CD4-positive, alpha-beta memory T cell (primary cell): ENCODE data around the gene FGR. TPM values are rescaled to one million over a fixed set of nuclear protein-coding genes. Genes with fewer than 3 reads are reported as not detected.

Experiments
- CTCF ChIA-PET: fragments of 350-600 bp; sonication (Branson Sonifier 250); formaldehyde crosslinking; loops from one replicate; lab custom pipeline; 2021; ENCODE audit warnings: inconsistent platforms; ENCODE audit not compliant: partially characterized antibody; lab: Charles Lee
- POLR2A ChIA-PET: fragments of 350-600 bp; sonication (Branson Sonifier 250); formaldehyde crosslinking; loops from one replicate; lab custom pipeline; 2021; ENCODE audit not compliant: partially characterized antibody; lab: Charles Lee
- DNase-seq, 5 donors: peaks; one replicate each; pipeline versions ENCODE4 v3.0.0 to v3.0.0-alpha.2; 2020 to 2022; ENCODE audit warnings: mixed read lengths in 1 of 5
- H3K27ac ChIP-seq: one replicate; pipeline ENCODE4 v1.7.0; 2013; ENCODE audit warnings: low read depth, low read length
- H3K27me3 ChIP-seq: 2 replicates; pipeline ENCODE4 v1.7.0; 2013; ENCODE audit warnings: mild to moderate bottlenecking, low read length, moderate library complexity; ENCODE audit not compliant: insufficient read depth
- H3K36me3 ChIP-seq: 2 replicates; pipeline ENCODE4 v1.7.0; 2013; ENCODE audit warnings: mild to moderate bottlenecking, low read length, moderate library complexity; ENCODE audit not compliant: insufficient read depth
- H3K4me1 ChIP-seq: 2 replicates; pipeline ENCODE4 v1.7.0; 2013; ENCODE audit warnings: mild to moderate bottlenecking, low read length, moderate library complexity; ENCODE audit not compliant: insufficient read depth
- H3K4me3 ChIP-seq, 2 donors: one replicate each; pipeline ENCODE4 v1.7.0; 2013; ENCODE audit warnings: low read length in 2 of 2, mild to moderate bottlenecking in 1 of 2
- H3K9me3 ChIP-seq, 2 donors: one replicate each; pipeline ENCODE4 v1.7.0; 2013; ENCODE audit warnings: low read length in 2 of 2, control low read depth in 1 of 2; ENCODE audit not compliant: control insufficient read depth in 1 of 2
- H3K27ac Mint-ChIP-seq, 7 donors: one replicate each; pipeline ENCODE4 v1.8.0; 2020 to 2021; ENCODE audit warnings: mixed read lengths in 7 of 7, mild to moderate bottlenecking in 6 of 7, inconsistent platforms in 3 of 7, moderate library complexity in 3 of 7
- H3K27me3 Mint-ChIP-seq, 2 donors: one replicate each; pipeline ENCODE4 v1.8.0; 2020 to 2021; ENCODE audit warnings: mixed read lengths in 2 of 2
- H3K36me3 Mint-ChIP-seq, 2 donors: one replicate each; pipeline ENCODE4 v1.8.0; 2020 to 2021; ENCODE audit warnings: mixed read lengths in 2 of 2, inconsistent platforms in 1 of 2, mild to moderate bottlenecking in 1 of 2
- H3K4me1 Mint-ChIP-seq, 4 donors: one replicate each; pipeline ENCODE4 v1.8.0; 2020 to 2021; ENCODE audit warnings: mixed read lengths in 4 of 4, mild to moderate bottlenecking in 1 of 4
- H3K4me3 Mint-ChIP-seq, 8 donors: one replicate each; pipeline ENCODE4 v1.8.0; 2020 to 2021; ENCODE audit warnings: mixed read lengths in 8 of 8, mild to moderate bottlenecking in 7 of 8, moderate library complexity in 6 of 8, inconsistent platforms in 3 of 8
- H3K9me3 Mint-ChIP-seq, 8 donors: one replicate each; pipeline ENCODE4 v1.8.0; 2020 to 2021; ENCODE audit warnings: mixed read lengths in 8 of 8, mild to moderate bottlenecking in 5 of 8, inconsistent platforms in 3 of 8, moderate library complexity in 1 of 8
- intact Hi-C: fragments of 100-400 bp; cut with micrococcal nuclease; formaldehyde crosslinking; loops from one replicate; pipeline ENCODE4 v1.15.1; 2023
- polyA plus RNA-seq, 2 donors: library from polyadenylated mRNA; unstranded; fragments of 300-500 nt; fragmentation: Illumina TruSeq; gene quantifications; one replicate each; pipeline ENCODE4 v1.2.3, GENCODE V29; 2021
- total RNA-seq, 2 experiments: library from RNA; stranded (reverse); gene quantifications; one replicate each; pipeline ENCODE4 v1.2.3, GENCODE V29; 2021

The FGR gene
- total and polyA plus RNA-seq, 4 experiments from 2014 or later, result 0.12 to 2.9 (median 1.4) TPM

GRCh38 chr1:27572679-27573426, 62.1 kb downstream of the FGR start:
- Mint-ChIP-seq H3K27me3 (peaks cover 0 to 4% of the 10 kb centered on the region in 2 donors), H3K4me1 (peaks cover 17 to 48% (median 29%) of the 10 kb centered on the region in 4 donors), H3K9me3 (no peaks in the 10 kb centered on the region), H3K36me3 (no peaks in the 10 kb centered on the region), H3K27ac (peak overlapping the region in 4 of 7 donors; percentile 9 to 88 (median 72)), H3K4me3 (no peak overlapping the region)
- no peaks in the 10 kb centered on the region for H3K36me3 ChIP-seq
- H3K4me1 ChIP-seq, result peaks cover 8% of the 10 kb centered on the region
- DNase-seq, result no peak
- POLR2A ChIA-PET, result no interaction called here
- no peak overlapping the region for H3K4me3 ChIP-seq
- no peak overlapping the region for H3K27ac ChIP-seq
- CTCF ChIA-PET, result interaction anchor here (0.9 to 9.7 kb wide), 2 partner anchors 16 to 23 kb away, joined by 3 to 93 read pairs; no protein-coding TSS in a partner anchor
- H3K27me3 ChIP-seq, result no peaks in the 10 kb centered on the region
- no peaks in the 10 kb centered on the region for H3K9me3 ChIP-seq
- intact Hi-C loops, result no loop called here

DNA sequence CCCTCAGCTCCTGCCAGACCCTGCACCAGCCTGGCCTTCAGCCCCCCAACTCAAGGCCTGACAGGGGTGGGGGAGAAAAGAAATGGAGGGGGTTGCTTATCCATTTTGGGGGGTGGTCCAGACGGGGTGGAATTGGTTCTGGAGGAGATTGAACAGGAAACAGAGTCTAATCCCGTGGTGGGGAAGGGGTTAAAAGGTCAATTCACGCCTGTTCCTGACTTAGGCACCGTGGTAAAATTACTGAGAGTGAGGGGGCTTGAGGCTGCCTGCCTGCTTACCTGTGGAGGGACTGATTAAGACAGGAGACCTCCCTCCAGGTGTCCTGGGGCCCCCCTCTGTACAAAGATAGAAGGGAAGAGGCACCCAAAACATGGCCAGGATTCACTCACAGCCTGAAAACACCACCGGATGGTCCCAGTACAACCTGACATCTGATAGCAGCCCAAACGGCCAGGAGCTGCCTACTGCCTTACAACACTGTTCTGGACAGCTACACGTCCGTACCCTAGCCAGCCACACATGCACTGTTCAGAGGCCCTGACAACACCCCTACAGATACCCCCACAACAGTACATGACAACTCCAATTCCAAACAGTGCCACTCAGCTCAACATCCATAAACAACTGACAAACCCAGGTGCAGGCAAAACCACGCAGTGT, 62.8 kb downstream of the FGR start:
- Histone ChIP-seq H3K4me3 (no peak overlapping the region), H3K36me3 (no peaks in the 10 kb centered on the region), H3K27me3 (no peaks in the 10 kb centered on the region), H3K4me1 (peaks cover 15% of the 10 kb centered on the region), H3K9me3 (no peaks in the 10 kb centered on the region), H3K27ac (no peak overlapping the region)
- intact Hi-C loops, result no loop called here
- no peak overlapping the region for H3K4me3 Mint-ChIP-seq
- H3K27ac Mint-ChIP-seq, result peak overlapping the region in 5 of 7 donors; percentile 9 to 88 (median 62)
- H3K36me3 Mint-ChIP-seq, result no peaks in the 10 kb centered on the region
- CTCF ChIA-PET, result interaction anchor here (9.7 kb wide), 1 partner anchor 15 kb away, joined by 93 read pairs; no protein-coding TSS in a partner anchor
- no peaks in the 10 kb centered on the region for H3K9me3 Mint-ChIP-seq
- no peak for DNase-seq
- H3K4me1 Mint-ChIP-seq, result peaks cover 19 to 54% (median 32%) of the 10 kb centered on the region in 4 donors
- POLR2A ChIA-PET, result no interaction called here
- peaks cover 0 to 4% of the 10 kb centered on the region in 2 donors for H3K27me3 Mint-ChIP-seq

DNA sequence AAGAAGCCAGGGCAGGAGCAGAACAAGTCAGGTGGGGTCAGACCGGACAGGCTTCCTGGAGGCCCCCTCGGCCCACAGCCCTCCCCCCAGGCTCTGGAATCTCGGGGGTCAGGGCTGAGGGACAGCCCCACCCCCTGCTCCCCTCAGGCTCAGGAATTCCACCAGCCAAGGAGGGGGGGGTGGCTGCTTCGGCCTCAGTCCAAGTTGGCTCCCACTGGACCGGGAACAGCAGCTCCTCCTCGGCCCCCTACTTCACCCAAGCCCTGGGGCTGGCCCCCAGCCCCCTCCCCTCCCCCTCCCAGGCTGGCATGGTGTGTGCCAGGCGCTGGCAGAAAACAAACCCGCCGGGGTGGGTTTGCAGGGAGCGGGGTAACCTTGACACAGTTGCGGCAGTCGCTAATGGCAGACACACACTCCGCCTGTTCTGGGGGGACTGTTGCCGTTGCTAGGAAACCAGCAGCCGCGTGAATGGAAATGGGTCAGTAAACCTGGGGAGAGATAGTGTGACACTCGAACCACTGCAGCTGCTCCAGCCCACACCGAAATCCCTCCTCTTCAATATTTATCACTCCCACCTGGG, 63.5 kb downstream of the FGR start:
- ChIA-PET POLR2A (interaction anchor here (1.3 kb wide), 1 partner anchor 48 kb away, joined by 4 read pairs; no protein-coding TSS in a partner anchor), CTCF (interaction anchor here (1.2 to 9.7 kb wide), 5 partner anchors 9 to 36 kb away, joined by 3 to 93 read pairs (median 7); partner anchors contain the start of gene AHDC1)
- no peaks in the 10 kb centered on the region for H3K27me3 ChIP-seq
- no peak overlapping the region for H3K4me3 Mint-ChIP-seq
- no peaks in the 10 kb centered on the region for H3K27me3 Mint-ChIP-seq
- peaks cover 15 to 49% (median 29%) of the 10 kb centered on the region in 4 donors for H3K4me1 Mint-ChIP-seq
- no peak overlapping the region for H3K4me3 ChIP-seq
- H3K36me3 Mint-ChIP-seq, result no peaks in the 10 kb centered on the region
- no peak for DNase-seq
- no peaks in the 10 kb centered on the region for H3K36me3 ChIP-seq
- peaks cover 20% of the 10 kb centered on the region for H3K4me1 ChIP-seq
- H3K27ac ChIP-seq, result no peak overlapping the region
- H3K9me3 Mint-ChIP-seq, result no peaks in the 10 kb centered on the region
- no peak overlapping the region for H3K27ac Mint-ChIP-seq
- no peaks in the 10 kb centered on the region for H3K9me3 ChIP-seq
- intact Hi-C loops, result no loop called here

DNA sequence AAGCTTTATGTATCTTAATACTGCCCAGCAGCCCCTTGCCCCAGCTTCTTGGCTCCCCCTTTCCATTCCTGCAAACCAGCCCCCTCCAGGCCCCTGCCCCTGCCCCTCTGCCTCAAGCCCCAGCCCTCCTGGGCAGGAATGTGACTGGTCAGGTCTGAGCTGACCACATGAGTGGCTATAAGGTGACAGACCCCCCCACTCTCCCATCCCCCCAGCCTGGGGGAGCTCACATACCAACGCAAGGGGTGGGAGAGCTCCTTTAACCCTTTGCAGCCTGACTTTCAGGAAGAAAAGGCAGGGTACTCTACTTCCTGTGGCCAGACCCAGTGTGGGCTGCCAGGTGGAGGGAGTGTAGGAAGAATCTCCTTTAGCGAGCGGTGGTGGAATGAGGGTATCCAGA, 64.2 kb downstream of the FGR start:
- Histone ChIP-seq H3K36me3 (no peaks in the 10 kb centered on the region), H3K27ac (no peak overlapping the region), H3K27me3 (no peaks in the 10 kb centered on the region), H3K9me3 (no peaks in the 10 kb centered on the region), H3K4me3 (no peak overlapping the region), H3K4me1 (peaks cover 20% of the 10 kb centered on the region)
- ChIA-PET POLR2A (interaction anchor here (1.3 kb wide), 1 partner anchor 48 kb away, joined by 4 read pairs; no protein-coding TSS in a partner anchor), CTCF (interaction anchor here (1.2 to 9.7 kb wide), 6 partner anchors 10 to 168 kb away, joined by 3 to 93 read pairs (median 6); partner anchors contain the start of gene AHDC1)
- Mint-ChIP-seq H3K9me3 (no peaks in the 10 kb centered on the region), H3K4me3 (no peak overlapping the region), H3K4me1 (peaks cover 15 to 50% (median 28%) of the 10 kb centered on the region in 4 donors), H3K27ac (peak overlapping the region in 1 of 7 donors; percentile 75), H3K27me3 (no peaks in the 10 kb centered on the region), H3K36me3 (no peaks in the 10 kb centered on the region)
- DNase-seq, result no peak
- intact Hi-C loops, result no loop called here

- Mint-ChIP-seq H3K4me1 (peaks cover 15 to 50% (median 28%) of the 10 kb centered on the region in 4 donors), H3K9me3 (no peaks in the 10 kb centered on the region), H3K4me3 (peak overlapping the region in 1 of 8 donors; percentile 59), H3K27ac (peak overlapping the region in 5 of 7 donors; percentile 48 to 92 (median 69)), H3K36me3 (no peaks in the 10 kb centered on the region), H3K27me3 (no peaks in the 10 kb centered on the region)
- Histone ChIP-seq H3K27ac (no peak overlapping the region), H3K4me3 (no peak overlapping the region), H3K36me3 (no peaks in the 10 kb centered on the region), H3K9me3 (no peaks in the 10 kb centered on the region), H3K4me1 (peaks cover 20% of the 10 kb centered on the region), H3K27me3 (no peaks in the 10 kb centered on the region)
- DNase-seq, result no peak
- ChIA-PET CTCF (interaction anchor here (1.2 to 9.7 kb wide), 8 partner anchors 11 to 168 kb away, joined by 3 to 93 read pairs (median 5); partner anchors contain the start of gene AHDC1), POLR2A (interaction anchor here (1.3 to 3.0 kb wide), 2 partner anchors 15 to 47 kb away, joined by 4 to 20 read pairs; no protein-coding TSS in a partner anchor)
- intact Hi-C loops, result no loop called here
Measured at GRCh38 chr1:27570356-27570755, 64.6 kb downstream of the FGR start.

GRCh38 chr1:27569506-27570291, 65.3 kb downstream of the FGR start:
- peak overlapping the region; percentile 60 for H3K27ac ChIP-seq
- H3K36me3 Mint-ChIP-seq, result no peaks in the 10 kb centered on the region
- DNase-seq, result peak in 1 of 5 donors; percentile 9
- H3K4me1 ChIP-seq, result peaks cover 20% of the 10 kb centered on the region
- intact Hi-C loops, result loop anchor here (5.0 kb wide), 1 partner anchor 42 kb away; no protein-coding TSS in a partner anchor
- peak overlapping the region; percentile 71 to 92 (median 86) for H3K27ac Mint-ChIP-seq
- H3K9me3 ChIP-seq, result no peaks in the 10 kb centered on the region
- peak overlapping the region; percentile 60 to 92 (median 82) for H3K4me3 Mint-ChIP-seq
- H3K36me3 ChIP-seq, result no peaks in the 10 kb centered on the region
- H3K27me3 ChIP-seq, result no peaks in the 10 kb centered on the region
- CTCF ChIA-PET, result interaction anchor here (0.8 to 9.7 kb wide), 17 partner anchors 9 to 167 kb away, joined by 3 to 93 read pairs (median 5); partner anchors contain the start of gene AHDC1
- H3K27me3 Mint-ChIP-seq, result no peaks in the 10 kb centered on the region
- peaks cover 15 to 50% (median 28%) of the 10 kb centered on the region in 4 donors for H3K4me1 Mint-ChIP-seq
- no peak overlapping the region for H3K4me3 ChIP-seq
- POLR2A ChIA-PET, result interaction anchor here (1.2 to 3.0 kb wide), 8 partner anchors 14 to 93 kb away, joined by 4 to 20 read pairs (median 10); partner anchors contain the start of gene AHDC1
- no peaks in the 10 kb centered on the region for H3K9me3 Mint-ChIP-seq
